Amygdala (tissue), 56 donors: ENCODE measurements around the gene UBTF.

ENCODE experiments used
- DNase-seq, 56 donors: peaks; one replicate each; lab custom pipeline; 2025; lab: John Stamatoyannopoulos, UW

Gene UBTF, protein sequence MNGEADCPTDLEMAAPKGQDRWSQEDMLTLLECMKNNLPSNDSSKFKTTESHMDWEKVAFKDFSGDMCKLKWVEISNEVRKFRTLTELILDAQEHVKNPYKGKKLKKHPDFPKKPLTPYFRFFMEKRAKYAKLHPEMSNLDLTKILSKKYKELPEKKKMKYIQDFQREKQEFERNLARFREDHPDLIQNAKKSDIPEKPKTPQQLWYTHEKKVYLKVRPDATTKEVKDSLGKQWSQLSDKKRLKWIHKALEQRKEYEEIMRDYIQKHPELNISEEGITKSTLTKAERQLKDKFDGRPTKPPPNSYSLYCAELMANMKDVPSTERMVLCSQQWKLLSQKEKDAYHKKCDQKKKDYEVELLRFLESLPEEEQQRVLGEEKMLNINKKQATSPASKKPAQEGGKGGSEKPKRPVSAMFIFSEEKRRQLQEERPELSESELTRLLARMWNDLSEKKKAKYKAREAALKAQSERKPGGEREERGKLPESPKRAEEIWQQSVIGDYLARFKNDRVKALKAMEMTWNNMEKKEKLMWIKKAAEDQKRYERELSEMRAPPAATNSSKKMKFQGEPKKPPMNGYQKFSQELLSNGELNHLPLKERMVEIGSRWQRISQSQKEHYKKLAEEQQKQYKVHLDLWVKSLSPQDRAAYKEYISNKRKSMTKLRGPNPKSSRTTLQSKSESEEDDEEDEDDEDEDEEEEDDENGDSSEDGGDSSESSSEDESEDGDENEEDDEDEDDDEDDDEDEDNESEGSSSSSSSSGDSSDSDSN

DNA sequence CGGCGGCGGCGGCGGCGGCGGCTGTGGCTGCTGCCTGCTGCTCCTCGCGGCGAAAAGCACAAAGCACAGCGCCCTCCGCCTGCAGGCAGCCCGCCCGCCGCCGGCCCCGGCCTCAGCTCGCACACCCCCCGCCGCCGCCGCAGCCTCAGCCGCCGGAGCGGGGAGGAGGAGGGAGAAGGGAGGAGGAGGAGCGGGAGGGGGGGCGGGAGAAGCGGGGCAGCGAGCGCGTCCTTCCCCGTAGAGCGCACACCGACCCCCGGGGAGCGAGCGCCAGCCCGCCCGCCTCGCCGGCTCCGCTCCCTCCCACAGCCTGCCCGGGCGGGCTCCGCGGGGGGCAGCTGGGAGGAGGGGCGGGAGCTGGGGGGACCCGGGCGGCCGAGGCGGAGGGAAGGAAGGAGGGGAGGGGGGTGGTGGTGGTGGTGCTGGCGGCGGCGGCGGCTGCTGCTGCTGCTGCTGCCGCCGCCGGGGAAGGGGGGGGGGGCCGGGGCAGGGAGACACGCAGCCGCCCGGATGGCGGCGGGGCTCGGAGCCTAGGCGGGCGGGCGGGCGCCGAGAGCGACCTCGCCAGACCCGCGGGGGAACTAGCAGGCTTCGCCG lies at the start of gene UBTF:
Gene UBTF (minus strand): TSS at position 60 of the 597 bp plus-strand sequence. CDS start 1,446 bp downstream, outside the sequence.
- DNase-seq: peak in 48 of 56 donors; percentile 19 to 86 (median 68)

DNA sequence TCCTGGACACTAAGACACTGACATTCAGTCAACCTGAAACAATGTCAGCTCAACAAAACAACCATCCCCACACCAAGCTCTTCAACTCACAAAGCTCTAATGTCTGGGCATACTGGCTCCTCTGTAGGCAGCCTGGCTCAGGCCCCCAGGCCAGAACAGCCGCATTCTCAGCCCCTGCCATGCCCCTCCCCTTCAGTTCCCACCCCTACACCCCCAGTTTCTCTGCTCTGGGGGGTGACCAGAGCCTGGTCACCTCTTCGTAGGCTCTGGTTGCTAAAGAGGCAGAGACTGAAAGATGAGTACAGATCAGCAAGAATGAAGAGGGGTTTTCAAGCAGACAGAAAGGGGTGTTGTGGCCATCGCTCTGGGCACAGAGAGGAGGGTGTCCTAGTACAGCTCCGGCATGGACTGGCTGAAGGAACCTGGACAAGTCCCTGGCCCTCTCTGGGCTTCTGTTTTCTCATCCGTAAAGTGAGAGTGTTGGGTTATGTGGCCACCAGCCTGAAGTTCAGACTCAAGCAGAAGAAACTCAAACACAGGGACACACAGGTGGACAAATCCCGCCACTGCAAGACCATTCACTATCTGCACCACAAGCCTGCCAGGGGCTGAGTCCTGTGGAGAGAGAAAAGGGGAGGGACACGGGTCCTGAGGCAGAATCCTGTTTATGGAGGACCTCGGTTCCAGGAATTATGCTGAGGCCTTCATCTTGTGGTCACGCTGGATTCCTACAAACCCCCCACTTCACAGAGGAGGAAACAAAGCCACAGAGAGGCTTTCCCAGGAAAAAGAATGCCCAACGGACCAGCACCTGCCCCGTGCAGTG lies 49.4 kb upstream of the UBTF start:
- no peak for DNase-seq

DNA sequence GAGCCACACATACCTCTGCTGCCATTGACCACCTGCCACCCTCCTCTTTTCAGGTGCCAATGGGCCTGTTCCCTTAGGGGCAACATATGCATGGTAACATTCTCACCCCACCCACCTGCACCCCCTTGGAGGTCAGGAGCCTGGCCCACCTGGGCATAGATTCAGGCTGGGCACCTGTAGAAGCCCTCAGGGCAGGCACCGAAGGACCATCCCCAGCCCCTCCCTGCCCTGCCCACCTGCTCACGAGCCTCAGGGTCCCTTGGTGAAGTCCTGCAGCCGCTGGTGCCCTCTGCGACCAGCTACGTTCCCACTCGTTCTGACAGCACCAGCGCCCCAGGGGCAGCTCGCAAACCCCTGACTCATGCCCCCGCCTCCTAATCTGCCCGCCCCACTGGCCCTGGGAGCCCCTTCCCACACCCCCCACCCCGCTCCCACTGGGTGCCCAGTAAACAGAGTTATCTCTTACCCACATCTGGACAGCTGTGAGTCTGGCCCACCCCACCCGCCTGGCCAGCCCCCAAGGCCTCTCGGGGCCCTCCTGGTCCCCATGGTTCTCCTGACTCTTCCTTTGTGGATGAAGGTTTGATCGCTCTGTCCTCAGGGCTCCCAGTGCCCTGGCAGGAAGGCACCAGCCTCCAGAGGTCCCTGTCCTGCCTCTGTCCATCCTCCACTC lies 48.5 kb upstream of the UBTF start, which contains the start of gene SLC4A1:
Gene SLC4A1 (minus strand): TSS at position 318 of the 673 bp plus-strand sequence. CDS start 5,269 bp downstream, outside the sequence.
- DNase-seq: no peak

DNA sequence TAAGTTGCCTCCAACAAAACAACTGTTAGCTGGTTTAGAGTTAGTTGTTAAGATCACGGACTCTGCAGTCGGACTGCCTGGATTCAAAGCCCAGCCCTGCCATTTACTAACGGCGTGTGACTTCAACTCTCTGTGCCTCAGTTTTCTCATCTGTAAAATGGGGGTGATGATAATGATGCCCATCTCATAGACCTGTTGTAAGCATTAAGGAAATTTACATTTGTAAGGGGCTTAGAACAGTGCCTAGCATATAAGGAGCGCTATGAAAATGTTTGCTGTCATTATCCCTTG lies 47.6 kb upstream of the UBTF start:
- DNase-seq: no peak

DNA sequence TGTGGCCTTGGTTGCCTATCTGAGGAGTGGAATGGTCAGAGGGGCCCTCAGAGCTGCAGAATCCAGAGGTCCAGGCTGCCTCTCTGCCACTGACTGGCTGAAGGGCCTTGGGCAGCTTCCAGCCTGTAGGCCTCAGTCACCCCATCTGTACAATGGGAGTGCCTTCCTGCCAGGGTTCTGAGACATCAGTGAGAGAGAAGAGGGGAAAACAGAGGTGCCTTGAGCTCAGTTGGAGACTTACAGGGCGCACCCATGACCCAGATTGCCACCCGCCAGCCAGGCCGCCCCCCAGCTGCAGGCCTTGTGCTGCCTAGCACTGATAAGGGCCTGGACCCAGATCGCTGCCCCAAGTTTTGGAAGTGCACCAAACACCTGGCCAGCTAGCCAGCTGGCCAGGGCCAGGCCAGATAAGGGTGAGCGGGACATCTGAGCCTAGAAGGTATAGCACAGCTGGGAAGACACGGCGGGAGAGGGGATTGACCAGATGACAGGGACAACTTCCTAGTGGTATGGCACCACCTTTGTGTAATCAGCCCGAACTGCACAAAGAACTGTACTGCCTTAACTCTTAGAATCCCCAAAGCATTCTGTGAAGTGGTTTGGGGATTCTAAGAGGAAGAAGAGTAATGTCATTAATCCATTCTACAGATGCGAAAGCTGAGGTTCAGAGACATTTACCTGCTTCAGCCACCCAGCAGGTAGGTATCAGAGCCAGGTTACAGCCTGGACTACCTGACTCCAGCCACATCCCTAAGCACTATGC lies 47.1 kb upstream of the UBTF start:
- DNase-seq: no peak

DNA sequence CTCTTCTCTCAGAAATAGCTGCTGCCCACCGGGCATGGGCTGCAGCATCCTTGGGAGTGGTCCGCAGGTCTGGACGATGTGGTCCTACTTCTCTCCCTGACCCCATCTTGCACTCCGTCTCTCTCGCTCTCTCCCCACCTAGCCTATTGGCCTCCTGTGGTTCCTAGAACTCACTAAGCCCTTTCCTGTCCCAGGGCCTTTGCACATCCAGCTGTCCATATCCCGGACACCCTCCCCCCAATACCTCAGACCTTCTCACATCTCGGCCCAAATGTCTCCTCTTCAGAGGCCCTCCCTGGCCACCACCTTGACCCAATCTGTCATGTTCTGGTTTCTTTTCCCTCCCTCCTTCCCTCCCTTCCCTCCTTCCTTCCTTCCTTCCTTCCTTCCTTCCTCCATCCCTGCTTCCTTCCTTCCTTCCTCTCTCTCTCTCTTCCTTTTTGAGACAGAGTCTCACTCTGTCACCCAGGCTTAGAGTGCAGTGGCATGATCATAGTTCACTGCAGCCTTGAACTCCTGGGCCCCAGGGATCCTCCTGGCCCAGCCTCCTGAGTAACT lies 43.9 kb upstream of the UBTF start:
- no peak for DNase-seq

DNA sequence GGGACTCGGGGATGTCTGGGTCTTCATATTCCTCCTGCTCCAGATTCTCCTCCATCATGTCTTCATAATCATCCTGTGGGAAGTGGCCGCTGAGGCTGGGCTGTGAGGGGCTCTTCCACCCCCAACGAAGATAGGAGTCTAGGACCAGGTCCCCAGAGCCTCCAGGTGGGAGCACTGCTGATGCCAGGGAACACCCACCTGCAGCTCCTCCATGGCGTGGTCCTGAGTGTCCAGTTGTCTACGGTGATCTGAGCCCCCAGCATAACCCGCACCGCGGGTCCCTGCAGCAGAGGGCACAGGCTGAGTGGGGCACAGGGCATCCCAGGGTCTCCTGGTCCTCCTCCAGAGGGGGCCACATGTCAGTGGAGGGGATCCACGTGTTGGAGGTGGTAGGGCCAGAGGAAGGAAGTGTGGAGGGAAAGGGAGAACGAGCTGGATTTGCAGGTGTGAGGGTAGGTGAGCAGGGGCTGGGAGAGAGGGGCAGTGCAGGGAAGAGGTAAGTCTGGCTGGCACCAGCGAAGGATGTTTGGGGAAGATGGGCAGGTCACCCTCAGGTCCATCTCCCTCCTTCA lies 43.3 kb upstream of the UBTF start:
- no peak for DNase-seq

DNA sequence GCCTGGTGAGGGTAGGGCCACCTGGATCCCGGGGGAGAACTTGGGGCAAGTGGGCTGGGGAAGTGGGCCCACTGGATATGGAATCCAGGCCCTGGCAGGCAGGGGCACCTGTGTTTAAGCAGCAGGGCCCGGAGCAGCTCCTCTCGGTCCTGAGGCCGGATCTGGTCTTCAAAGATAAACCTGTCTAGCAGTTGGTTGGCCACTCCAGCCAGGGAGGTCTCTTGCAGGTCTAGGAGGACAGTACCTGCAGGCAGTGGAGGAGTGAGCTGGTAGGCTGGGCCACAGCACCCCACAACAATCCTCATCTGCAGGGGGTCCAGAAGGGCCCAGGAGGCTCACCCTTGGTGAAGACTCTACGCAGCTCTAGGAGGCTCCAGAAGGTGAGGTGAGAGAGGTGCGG lies 40.8 kb upstream of the UBTF start:
- no peak for DNase-seq

DNA sequence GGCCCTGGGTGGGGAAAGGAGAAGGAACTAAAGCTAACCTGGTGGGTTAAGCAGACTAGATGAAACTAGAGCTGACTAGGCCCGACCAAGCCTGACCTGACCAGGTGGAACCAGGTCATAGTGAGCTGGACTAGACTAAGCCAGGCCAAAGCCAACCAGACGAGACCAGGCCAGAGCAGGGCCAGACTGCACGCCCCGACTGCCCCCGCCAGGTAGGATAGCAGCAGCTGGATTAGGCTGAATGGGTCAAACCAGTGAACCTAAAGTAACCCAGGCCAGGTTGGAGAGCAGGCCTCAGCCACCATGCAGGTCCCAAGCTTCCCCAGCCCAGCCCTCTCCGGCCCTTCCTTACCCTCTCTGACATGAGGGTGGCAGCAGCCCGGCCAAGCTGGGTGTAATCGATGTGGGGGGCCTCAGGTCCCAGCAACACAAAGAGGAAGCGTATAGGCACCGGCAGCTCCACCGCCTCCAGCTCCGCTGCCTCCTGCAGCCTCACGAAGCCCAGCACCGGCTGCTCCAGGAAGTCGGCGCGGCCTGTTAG lies 39.4 kb upstream of the UBTF start:
- DNase-seq: no peak

DNA sequence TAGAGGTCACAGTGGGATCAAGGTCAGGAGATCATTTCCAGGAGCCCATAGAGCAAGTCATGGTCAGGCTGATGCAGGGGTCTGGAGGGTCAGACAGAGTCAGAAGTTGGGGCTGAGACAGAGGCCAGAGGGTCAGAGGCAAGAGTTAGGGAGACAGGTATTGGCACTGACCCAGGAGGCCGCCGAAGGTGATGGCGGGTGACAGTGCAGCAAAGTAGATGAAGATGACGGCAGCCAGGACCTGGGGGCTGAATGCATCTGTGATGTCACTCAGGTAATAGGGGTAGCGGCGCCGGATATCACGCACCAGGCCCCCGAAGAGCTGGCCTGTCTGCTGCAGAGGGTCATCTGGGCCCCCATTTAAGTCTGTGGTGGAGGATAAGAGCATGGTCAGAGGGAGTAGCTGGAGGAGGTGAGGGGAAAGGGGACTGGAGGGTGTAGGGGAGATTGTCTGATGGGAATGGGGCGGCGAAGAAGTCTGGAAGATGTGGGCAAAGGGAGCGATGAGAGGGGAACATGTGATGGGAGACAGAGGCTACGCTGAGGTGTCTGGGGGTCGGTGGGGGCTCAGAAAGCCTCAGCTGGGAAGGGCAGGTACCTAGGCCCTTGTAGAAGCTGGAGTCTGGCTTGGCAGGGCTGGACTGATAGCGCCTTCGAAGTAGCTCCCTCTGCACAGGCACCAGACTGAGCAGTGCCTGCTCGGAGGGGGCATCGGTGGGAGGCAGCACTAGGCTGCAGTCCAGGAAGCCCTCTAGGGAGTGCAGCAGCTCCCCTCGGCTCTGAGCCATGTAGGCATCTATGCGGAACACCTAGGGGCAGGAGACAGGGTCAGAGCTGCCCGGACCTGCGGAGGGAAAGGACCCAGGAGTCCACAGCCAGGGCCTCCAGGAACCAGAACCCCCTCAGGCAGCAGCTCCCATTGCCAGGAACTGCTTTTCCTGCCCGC lies 38.6 kb upstream of the UBTF start:
- DNase-seq: no peak

DNA sequence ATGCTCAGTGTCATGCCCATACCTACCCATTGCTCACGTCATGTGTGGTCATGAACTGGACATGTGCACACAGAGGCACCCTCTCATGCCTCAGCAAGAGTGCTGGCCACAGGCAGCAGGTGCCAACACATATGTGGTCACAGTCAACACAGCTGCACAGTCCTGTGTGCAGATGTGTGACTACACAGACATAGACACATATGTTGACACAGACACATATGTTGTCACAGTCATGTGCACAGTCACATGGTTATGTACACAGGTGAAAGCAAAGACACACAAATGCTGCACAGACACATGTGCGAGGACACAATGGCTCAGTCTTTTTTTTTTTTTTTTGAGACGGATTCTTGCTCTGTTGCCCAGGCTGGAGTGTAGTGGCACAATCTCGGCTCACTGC lies 37.2 kb upstream of the UBTF start:
- DNase-seq: no peak

DNA sequence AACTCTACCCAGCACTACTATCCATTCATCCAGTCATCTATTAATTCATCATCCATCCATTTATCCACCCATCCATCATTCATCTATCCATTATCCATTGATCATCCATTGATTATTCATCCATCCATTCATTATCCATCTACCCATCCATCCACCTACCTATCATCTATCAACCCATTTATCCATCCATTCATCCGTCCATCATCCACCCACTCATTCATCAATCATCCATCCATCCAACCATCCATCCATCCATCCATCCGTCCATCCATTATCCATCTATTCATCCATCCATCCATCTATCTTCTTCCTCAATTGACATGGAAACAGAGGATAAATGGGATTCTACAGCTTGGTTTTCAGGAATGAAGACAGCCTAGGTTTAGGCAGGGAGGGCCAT lies 36.4 kb upstream of the UBTF start:
- no peak for DNase-seq

DNA sequence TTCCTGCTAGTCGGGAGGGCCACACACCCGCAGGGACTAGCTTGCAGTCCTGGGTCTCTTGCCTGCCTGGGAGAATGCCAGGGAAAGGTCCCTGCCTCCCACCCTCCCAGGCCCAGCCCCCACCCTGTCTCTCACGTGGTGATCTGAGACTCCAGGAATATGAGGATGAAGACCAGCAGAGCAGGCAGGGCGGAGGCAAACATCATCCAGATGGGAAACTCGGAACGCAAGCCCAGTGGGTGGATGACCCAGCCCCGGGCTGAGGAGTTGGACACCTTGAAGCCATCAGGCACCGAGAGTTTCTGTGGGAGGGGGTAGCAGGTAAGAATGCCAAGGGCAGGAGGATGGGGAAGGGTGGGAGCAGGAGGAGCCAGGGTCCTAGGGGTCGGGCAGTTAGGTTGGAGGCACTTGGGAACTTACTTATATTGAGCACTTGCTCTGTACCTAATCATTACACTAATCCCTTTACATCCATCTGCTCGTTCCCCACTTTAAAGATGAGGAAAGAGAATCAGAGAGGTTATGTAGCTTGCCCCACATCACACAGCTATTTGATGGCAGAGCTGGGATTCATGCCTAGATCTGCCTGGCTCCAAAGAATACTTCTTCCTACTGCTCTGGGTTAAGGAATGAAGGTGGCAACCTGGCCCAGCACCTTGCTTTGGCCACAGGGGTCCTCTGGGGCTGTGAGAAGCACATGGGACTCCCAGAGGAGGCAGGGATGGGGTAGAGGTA lies 35.1 kb upstream of the UBTF start:
- DNase-seq: no peak

DNA sequence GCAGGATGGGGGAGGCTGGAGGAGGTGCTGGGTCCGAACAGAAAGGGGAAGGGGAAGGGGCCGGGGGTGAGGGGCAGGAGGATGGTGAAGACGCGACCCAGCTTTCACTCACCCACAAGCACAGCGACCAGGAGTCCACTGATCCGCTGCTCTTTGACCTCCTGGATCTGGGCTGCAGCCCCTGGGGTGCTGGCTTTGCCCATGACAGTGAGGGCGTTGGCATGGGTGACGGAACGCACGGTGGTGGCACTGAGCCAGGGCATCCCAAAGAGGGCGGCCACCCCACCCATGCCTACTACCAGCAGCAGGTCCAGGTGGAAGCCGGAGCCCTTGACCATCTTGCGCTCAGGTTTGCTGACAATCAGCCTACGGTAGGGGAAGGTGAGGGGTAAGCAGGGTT lies 33.5 kb upstream of the UBTF start:
- no peak for DNase-seq

DNA sequence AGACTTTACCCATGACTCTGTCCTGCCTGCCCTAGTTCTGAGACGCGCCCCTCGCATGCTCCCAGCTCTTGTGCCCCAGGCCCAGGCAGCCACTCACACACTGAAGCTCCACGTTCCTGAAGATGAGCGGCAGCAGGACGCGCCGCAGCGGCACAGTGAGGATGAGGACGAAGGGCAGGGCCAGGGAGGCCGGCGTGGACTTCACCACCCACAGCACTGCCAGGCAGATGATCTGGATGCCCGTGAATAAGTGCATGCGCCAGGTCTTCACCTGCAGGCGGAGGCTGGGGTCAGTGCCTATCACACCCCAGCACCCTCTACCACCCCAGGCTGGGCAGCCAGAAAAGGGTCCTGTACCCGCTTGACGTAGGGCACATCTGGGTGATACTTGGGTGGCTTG lies 31.6 kb upstream of the UBTF start:
- DNase-seq: no peak

DNA sequence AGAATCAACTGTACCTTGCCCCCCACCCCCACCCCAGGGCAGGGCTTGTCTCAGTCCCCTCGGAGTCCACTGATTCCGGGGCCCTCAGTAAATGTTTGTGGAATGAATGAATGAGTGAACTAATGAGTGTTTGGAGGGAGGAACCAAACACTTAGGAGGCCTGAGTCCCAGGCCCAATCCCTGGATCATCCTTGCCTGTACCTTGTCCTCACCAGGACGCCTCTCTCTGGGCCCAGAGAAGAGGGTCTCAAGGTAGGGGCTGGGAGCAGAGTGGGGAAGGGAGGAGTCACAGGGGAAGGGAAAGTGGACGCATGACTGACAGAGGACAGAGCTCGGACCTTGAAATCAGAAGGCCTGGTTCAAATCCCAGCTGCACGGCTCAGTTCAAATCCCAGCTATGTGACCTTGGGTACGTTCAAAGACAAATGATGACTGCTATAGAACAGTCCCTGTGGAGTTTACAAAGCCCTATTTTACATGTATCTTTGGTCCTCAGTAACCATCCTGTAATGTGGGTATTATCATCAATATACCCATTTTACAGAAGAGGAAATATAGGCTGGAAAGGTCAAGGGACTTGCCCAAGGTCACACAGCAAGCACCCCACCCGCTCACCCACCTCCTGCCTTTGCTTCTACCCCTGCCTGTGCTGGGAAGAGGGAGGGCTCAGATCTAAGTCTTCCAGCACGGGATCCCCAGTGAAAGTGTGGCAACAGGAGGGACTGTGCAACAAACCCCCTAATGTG lies 30.2 kb upstream of the UBTF start:
- no peak for DNase-seq
